ENCODE data around the gene EPB41L4A.

The EPB41L4A gene

GRCh38 chr5:112303685-112304084 lies 115.4 kb downstream of the EPB41L4A start:
- no peak for DNase-seq

- DNase-seq, result no peak
Observed at GRCh38 chr5:112294126-112294525, 125.0 kb downstream of the EPB41L4A start.

GRCh38 chr5:112293587-112293986 lies 125.5 kb downstream of the EPB41L4A start:
- no peak for DNase-seq

- DNase-seq, result no peak
Observed at GRCh38 chr5:112290691-112291090, 128.4 kb downstream of the EPB41L4A start.

- no peak for DNase-seq
Observed at GRCh38 chr5:112289465-112289864, 129.6 kb downstream of the EPB41L4A start.

- DNase-seq, result no peak
Observed at GRCh38 chr5:112283943-112284929, 134.8 kb downstream of the EPB41L4A start.

GRCh38 chr5:112283034-112283582 lies 136.0 kb downstream of the EPB41L4A start:
- DNase-seq, result no peak

- DNase-seq, result no peak
Observed at GRCh38 chr5:112279082-112279481, 140.0 kb downstream of the EPB41L4A start.

- DNase-seq, result no peak
Observed at GRCh38 chr5:112276991-112277390, 142.1 kb downstream of the EPB41L4A start.

GRCh38 chr5:112275671-112276070 lies 143.4 kb downstream of the EPB41L4A start:
- no peak for DNase-seq

- DNase-seq, result no peak
Observed at GRCh38 chr5:112270299-112271293, 148.5 kb downstream of the EPB41L4A start.

- DNase-seq, result no peak
Observed at GRCh38 chr5:112267231-112267630, 151.8 kb downstream of the EPB41L4A start.

GRCh38 chr5:112264666-112265065 lies 154.4 kb downstream of the EPB41L4A start:
- DNase-seq, result no peak

GRCh38 chr5:112264151-112264550 lies 154.9 kb downstream of the EPB41L4A start:
- DNase-seq, result no peak

- no peak for DNase-seq
Observed at GRCh38 chr5:112263469-112263868, 155.6 kb downstream of the EPB41L4A start.

GRCh38 chr5:112258571-112258970 lies 160.5 kb downstream of the EPB41L4A start:
- DNase-seq, result no peak

- DNase-seq, result no peak
Observed at GRCh38 chr5:112257976-112258375, 161.1 kb downstream of the EPB41L4A start.

GRCh38 chr5:112257005-112257404 lies 162.1 kb downstream of the EPB41L4A start:
- DNase-seq, result no peak

- no peak for DNase-seq
Observed at GRCh38 chr5:112254303-112254702, 164.8 kb downstream of the EPB41L4A start.

- no peak for DNase-seq
Observed at GRCh38 chr5:112253478-112254250, 165.4 kb downstream of the EPB41L4A start.

- no peak for DNase-seq
Observed at GRCh38 chr5:112250551-112250950, 168.5 kb downstream of the EPB41L4A start.

- no peak for DNase-seq
Observed at GRCh38 chr5:112248623-112249022, 170.5 kb downstream of the EPB41L4A start.

Data from RPMI8226 (cell line).